ENCODE results near the gene PLCL2.

Gene PLCL2

GRCh38 chr3:16884748-16885592 is at the start of gene PLCL2:
PLCL2 (plus strand) TSS chr3:16884955; CDS start chr3:16885040, 85 bp downstream.
- DNase-seq (ENCODE audit: low spot score), result peak; percentile 74

GRCh38 chr3:16836505-16837237 is 48.1 kb upstream of the PLCL2 start:
- no peak for DNase-seq (ENCODE audit: low spot score)

- no peak for DNase-seq (ENCODE audit: low spot score)
Observed at GRCh38 chr3:16837602-16838001, 47.2 kb upstream of the PLCL2 start.

- DNase-seq (ENCODE audit: low spot score), result no peak
Observed at GRCh38 chr3:16838561-16838960, 46.2 kb upstream of the PLCL2 start.

- DNase-seq (ENCODE audit: low spot score), result no peak
Observed at GRCh38 chr3:16839271-16840100, 45.3 kb upstream of the PLCL2 start.

- no peak for DNase-seq (ENCODE audit: low spot score)
Observed at GRCh38 chr3:16840101-16840424, 44.7 kb upstream of the PLCL2 start.

GRCh38 chr3:16841041-16841753 is 43.6 kb upstream of the PLCL2 start:
- DNase-seq (ENCODE audit: low spot score), result no peak

- no peak for DNase-seq (ENCODE audit: low spot score)
Observed at GRCh38 chr3:16841904-16842271, 42.9 kb upstream of the PLCL2 start.

GRCh38 chr3:16842272-16843270 is 42.2 kb upstream of the PLCL2 start:
- DNase-seq (ENCODE audit: low spot score), result no peak

- no peak for DNase-seq (ENCODE audit: low spot score)
Observed at GRCh38 chr3:16844222-16844621, 40.5 kb upstream of the PLCL2 start.

- DNase-seq (ENCODE audit: low spot score), result no peak
Observed at GRCh38 chr3:16844791-16845190, 40.0 kb upstream of the PLCL2 start.

- no peak for DNase-seq (ENCODE audit: low spot score)
Observed at GRCh38 chr3:16846373-16847080, 38.2 kb upstream of the PLCL2 start.

GRCh38 chr3:16848007-16848406 is 36.7 kb upstream of the PLCL2 start:
- DNase-seq (ENCODE audit: low spot score), result no peak

- DNase-seq (ENCODE audit: low spot score), result no peak
Observed at GRCh38 chr3:16849229-16849628, 35.5 kb upstream of the PLCL2 start.

- DNase-seq (ENCODE audit: low spot score), result no peak
Observed at GRCh38 chr3:16849795-16850194, 35.0 kb upstream of the PLCL2 start.

- DNase-seq (ENCODE audit: low spot score), result no peak
Observed at GRCh38 chr3:16855497-16855896, 29.3 kb upstream of the PLCL2 start.

- DNase-seq (ENCODE audit: low spot score), result no peak
Observed at GRCh38 chr3:16860234-16860633, 24.5 kb upstream of the PLCL2 start.

GRCh38 chr3:16861432-16861831 is 23.3 kb upstream of the PLCL2 start:
- no peak for DNase-seq (ENCODE audit: low spot score)

GRCh38 chr3:16864610-16865313 is 20.0 kb upstream of the PLCL2 start:
- no peak for DNase-seq (ENCODE audit: low spot score)

All from HuH-7.5 (cell line).